Panc1 (cell line): ENCODE results near the gene CEP95. TPM values are rescaled to one million over a fixed set of nuclear protein-coding genes. Genes with fewer than 3 reads are reported as not detected.

ENCODE experiments used
- ATAC-seq: fragments of 200-7000 bp; cut with Tn5 transposase; 2 replicates; pipeline ENCODE4 v1.9.1; 2020; ENCODE audit warnings: mild to moderate bottlenecking, moderate library complexity
- BruUV-seq: library from RNA; stranded (reverse); fragments of 400-500 nt; replicated peaks from 2 replicates; lab custom pipeline; 2021; lab: Mats Ljungman, UMichigan
- CTCF ChIA-PET: fragments of 300-600 bp; sonication (Branson Sonifier 250); formaldehyde crosslinking; loops from one replicate; lab custom pipeline; 2022; ENCODE audit warnings: antibody characterized with exemption; lab: Charles Lee
- POLR2A ChIA-PET: fragments of 300-600 bp; sonication (Branson Sonifier 250); formaldehyde crosslinking; loops from one replicate; lab custom pipeline; 2022; ENCODE audit warnings: antibody characterized with exemption; lab: Charles Lee
- DNase-seq: peaks from one replicate; pipeline ENCODE4 v3.0.0-alpha.2; 2010; ENCODE audit warnings: low read depth, low spot score
- H3K27ac ChIP-seq: 2 replicates; pipeline ENCODE4 v1.5.1; 2011; ENCODE audit warnings: mild to moderate bottlenecking, low read length, inconsistent platforms
- H3K27me3 ChIP-seq: fragments of 200-500 bp; sonication (Bioruptor generic); 2 replicates; pipeline ENCODE4 v1.6.0; 2014; ENCODE audit warnings: low read length, inconsistent platforms; ENCODE audit not compliant: control insufficient read depth, insufficient read depth
- H3K36me3 ChIP-seq: fragments of 200-500 bp; sonication (Bioruptor generic); 2 replicates; pipeline ENCODE4 v1.5.1; 2014; ENCODE audit warnings: inconsistent platforms, mild to moderate bottlenecking, low read length, moderate library complexity; ENCODE audit not compliant: control insufficient read depth, insufficient read depth
- H3K4me1 ChIP-seq: 2 replicates; pipeline ENCODE4 v1.5.1; 2011; ENCODE audit warnings: inconsistent platforms, mild to moderate bottlenecking, low read length, moderate library complexity; ENCODE audit not compliant: control insufficient read depth, insufficient read depth
- H3K4me3 ChIP-seq, 2 experiments: 2 replicates each; pipeline ENCODE4 v1.5.1; 2011 to 2012; ENCODE audit warnings: low read depth in 2 of 2, low read length in 2 of 2, mild to moderate bottlenecking in 2 of 2, inconsistent platforms in 1 of 2, moderate library complexity in 1 of 2
- H3K9me3 ChIP-seq: fragments of 200-500 bp; sonication (Bioruptor generic); 2 replicates; pipeline ENCODE4 v1.5.1; 2014; ENCODE audit warnings: low read depth, mild to moderate bottlenecking, inconsistent platforms, low read length, moderate library complexity; ENCODE audit not compliant: control insufficient read depth, insufficient read depth
- CTCF ChIP-seq: fragments of 450-650 bp; IDR thresholded peaks from 2 replicates; pipeline ENCODE4 v1.5.1; 2017; ENCODE audit warnings: mild to moderate bottlenecking
- POLR2AphosphoS5 ChIP-seq: IDR thresholded peaks from 2 replicates; pipeline ENCODE4 v1.6.1; 2012; ENCODE audit warnings: mild to moderate bottlenecking, low read depth, low read length, moderate library complexity
- REST ChIP-seq, 2 experiments: IDR thresholded peaks; 2 replicates each; pipeline ENCODE4 v1.6.1; 2011 to 2012; ENCODE audit warnings: low read depth in 2 of 2, control low read depth in 1 of 2, low read length in 1 of 2, mild to moderate bottlenecking in 1 of 2, moderate library complexity in 1 of 2; ENCODE audit not compliant: insufficient read depth in 1 of 2
- SIN3A ChIP-seq: IDR thresholded peaks from 2 replicates; pipeline ENCODE4 v1.6.1; 2012; ENCODE audit warnings: low read depth, mild to moderate bottlenecking, low read length, moderate library complexity, borderline replicate concordance; ENCODE audit not compliant: insufficient read depth
- in situ Hi-C: cut with HindIII; loops from 2 replicates; pipeline ENCODE4 v1.10.0; 2016; ENCODE audit warnings: low sequenced_read_pairs, low pct_unique_long_range_greater_than_20kb
- intact Hi-C: fragments of 100-400 bp; cut with micrococcal nuclease; formaldehyde crosslinking; loops from one replicate; pipeline ENCODE4 v1.10.0; 2022; ENCODE audit not compliant: unreplicated experiment
- total RNA-seq: library from RNA; stranded (reverse); gene quantifications from one replicate; pipeline ENCODE4 v1.2.1, GENCODE V29; 2021; ENCODE audit not compliant: unreplicated experiment

CEP95 gene
- total RNA-seq, 1 experiment from 2014 or later, result 23.2 TPM

DNA sequence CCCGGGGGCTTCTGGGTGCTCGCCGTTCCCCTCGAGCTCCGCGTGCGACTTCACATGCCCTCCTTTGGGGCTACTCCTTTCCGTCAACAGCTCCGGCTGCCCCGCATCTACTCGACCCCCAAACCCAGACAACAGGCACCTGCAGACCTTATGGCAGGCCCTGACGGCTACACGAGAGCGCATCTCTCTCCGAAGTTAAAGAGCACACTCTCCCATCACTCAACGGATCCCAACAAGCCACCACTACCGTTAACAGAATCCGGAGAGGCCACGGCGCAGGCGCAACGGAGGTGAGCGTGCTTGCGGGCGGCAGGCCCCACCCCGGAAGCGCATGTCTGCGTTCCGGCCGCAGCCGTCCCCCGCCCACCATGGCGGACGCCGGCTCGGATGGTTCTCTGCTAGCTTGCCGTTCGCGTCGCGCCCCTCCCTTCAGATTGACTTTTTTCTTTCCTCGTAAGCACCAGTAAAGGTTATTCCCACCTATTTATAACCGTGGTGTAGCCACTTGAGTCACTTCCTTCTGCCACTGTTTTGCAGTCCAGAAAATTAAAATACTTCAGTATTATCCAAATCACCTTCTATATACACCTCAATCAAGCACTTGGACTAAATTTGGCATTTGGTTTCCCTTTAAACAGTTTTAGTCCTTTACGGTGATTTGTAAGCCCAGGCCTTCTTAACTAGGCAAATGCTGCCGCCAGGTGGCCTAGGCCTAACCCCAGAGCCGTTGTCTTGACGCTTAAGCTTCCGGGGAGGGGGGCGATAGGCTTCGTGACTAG, 9.8 kb upstream of the CEP95 start, which contains the start of gene POLG2:
Gene POLG2 (minus strand): TSS at position 269 of the 779 bp plus-strand sequence. CDS start 86 bp downstream, at position 183.
- POLR2A ChIA-PET, result interaction anchor here (0.6 to 0.9 kb wide), 6 partner anchors 8 to 197 kb away, joined by 3 to 6 read pairs (median 4); partner anchors contain the start of gene CEP95
- Histone ChIP-seq H3K36me3 (peaks cover 42% of the 10 kb centered on the region), H3K27ac (peak within 1 kb of the TSS; percentile 93), H3K9me3 (no peaks in the 10 kb centered on the region), H3K4me1 (peaks cover 39% of the 10 kb centered on the region), H3K4me3 (peak within 1 kb of the TSS; percentile 90 to 93), H3K27me3 (no peaks in the 10 kb centered on the region)
- intact Hi-C loops, result no loop called here
- TF ChIP-seq POLR2AphosphoS5, result peak; percentile 94
- peak; percentile 66 for TF ChIP-seq CTCF
- TF ChIP-seq SIN3A, result no peak
- no peak for TF ChIP-seq REST (IDR thresholded peaks at IDR 0.05; ENCODE audit: insufficient read depth in 1 of 2, low read depth in 2 of 2, low read length in 1 of 2)
- CTCF ChIA-PET, result interaction anchor here (0.7 kb wide), 1 partner anchor 201 kb away, joined by 3 read pairs; no protein-coding TSS in a partner anchor
- no peak for DNase-seq
- peak; percentile 92 for ATAC-seq
- in situ Hi-C loops, result no loop called here
- BruUV-seq, result no TSS peak

DNA sequence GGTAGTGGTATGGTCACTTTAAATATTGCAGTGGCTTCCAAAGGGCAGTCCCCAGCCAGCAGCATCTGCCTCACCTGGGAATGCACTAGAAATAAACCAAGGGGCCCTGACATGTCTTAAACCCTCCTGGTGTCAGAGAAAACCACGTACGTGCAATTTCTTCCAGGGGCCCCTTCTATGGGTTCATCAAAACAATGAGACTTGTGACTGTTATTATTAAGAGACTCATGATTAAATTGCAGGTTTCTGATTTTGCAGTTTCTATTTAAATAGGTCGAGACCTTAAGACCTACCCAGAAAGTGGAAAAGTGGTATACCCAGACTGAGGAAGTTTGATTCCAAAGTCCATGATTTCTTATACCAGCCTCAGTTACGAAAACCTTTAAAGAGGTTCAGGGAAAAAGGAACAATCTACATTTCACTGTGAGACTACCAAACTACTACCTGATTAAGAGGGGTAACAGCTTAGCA, 9.2 kb upstream of the CEP95 start:
- ATAC-seq, result no peak
- POLR2A ChIA-PET, result interaction anchor here (0.6 to 0.9 kb wide), 4 partner anchors 9 to 115 kb away, joined by 3 to 6 read pairs (median 5); partner anchors contain the start of gene CEP95

More for the DNA sequence above, 9.2 kb upstream of the CEP95 start:
- DNase-seq, result no peak
- intact Hi-C loops (no loop called here), in situ Hi-C loops (no loop called here)
- Histone ChIP-seq H3K4me3 (peak overlapping the region; percentile 90 to 93), H3K9me3 (no peaks in the 10 kb centered on the region), H3K27ac (peak overlapping the region; percentile 93), H3K36me3 (peaks cover 46% of the 10 kb centered on the region), H3K27me3 (no peaks in the 10 kb centered on the region), H3K4me1 (peaks cover 39% of the 10 kb centered on the region)
- CTCF ChIA-PET, result no interaction called here
- BruUV-seq, result no TSS peak
- no peak for TF ChIP-seq REST (IDR thresholded peaks at IDR 0.05; ENCODE audit: insufficient read depth in 1 of 2, low read depth in 2 of 2, low read length in 1 of 2)
- peak; percentile 21; the same call in 1 of the 2 replicates for TF ChIP-seq CTCF
